Transverse colon (tissue), 4 donors: ENCODE data around the gene UBE2L3. TPM values are rescaled to one million over a fixed set of nuclear protein-coding genes. Genes with fewer than 3 reads are reported as not detected.
"Not testable (repeated sequence)": the region's sequence is repeated elsewhere in the genome, so short reads cannot be mapped to it uniquely, and the experiment has no call there.

ENCODE experiments used
- DNase-seq: peaks from one replicate; pipeline ENCODE4 v3.0.0-alpha.2; 2019
- H3K27ac ChIP-seq, 4 donors: fragments of 200-600 bp; sonication (generic); 2 replicates each; pipeline ENCODE4 v1.5.1; 2016 to 2018; ENCODE audit warnings: inconsistent platforms in 4 of 4
- H3K27me3 ChIP-seq: fragments of 200-600 bp; sonication (generic); 2 replicates; pipeline ENCODE4 v1.5.1; 2017; ENCODE audit warnings: inconsistent platforms
- H3K36me3 ChIP-seq, 4 donors: fragments of 200-600 bp; sonication (generic); 2 replicates each; pipeline ENCODE4 v1.5.1; 2017 to 2019; ENCODE audit warnings: inconsistent platforms in 4 of 4
- H3K4me1 ChIP-seq, 4 donors: fragments of 200-600 bp; sonication (generic); 2 replicates each; pipeline ENCODE4 v1.5.1; 2017 to 2020; ENCODE audit warnings: inconsistent platforms in 4 of 4
- H3K4me3 ChIP-seq, 4 donors: fragments of 200-600 bp; sonication (generic); 1 replicate in 1 of 4; 2 replicates in 3 of 4; pipeline versions ENCODE4 v1.5.1 to v1.6.1; 2017 to 2019; ENCODE audit warnings: inconsistent platforms in 4 of 4
- H3K9me3 ChIP-seq, 2 donors: fragments of 200-600 bp; sonication (generic); 2 replicates each; pipeline ENCODE4 v1.5.1; 2017 to 2019; ENCODE audit warnings: inconsistent platforms in 2 of 2
- EP300 ChIP-seq: sonication (generic); formaldehyde crosslinking; IDR thresholded peaks from one replicate; pipeline ENCODE4 v1.6.1; 2017; ENCODE audit warnings: antibody characterized with exemption, low read depth
- POLR2A ChIP-seq: fragments of 450-650 bp; IDR thresholded peaks from one replicate; pipeline ENCODE4 v1.6.1; 2016; ENCODE audit warnings: antibody characterized with exemption, mild to moderate bottlenecking, moderate library complexity
- POLR2AphosphoS5 ChIP-seq, 3 donors: sonication (generic); formaldehyde crosslinking; IDR thresholded peaks; one replicate each; pipeline ENCODE4 v1.6.1; 2016; ENCODE audit warnings: antibody characterized with exemption in 3 of 3
- WGBS, 2 donors: methylation state at CpG; one replicate each; pipeline ENCODE4 v1.1.5; 2018; ENCODE audit warnings: low coverage in 1 of 2; 5-methylcytosine and 5-hydroxymethylcytosine counted together
- in situ Hi-C, 4 donors: fragments of 200-750 bp; cut with MboI; loops; one replicate each; pipeline versions ENCODE4 v1.15.0 to v1.15.1; 2017; ENCODE audit warnings: low sequenced_read_pairs in 3 of 4, low pct_ligation_motif_present in 1 of 4, low pct_unique_long_range_greater_than_20kb in 1 of 4
- intact Hi-C: fragments of 100-400 bp; cut with DNase I; formaldehyde crosslinking; loops from one replicate; pipeline ENCODE4 v1.15.1; 2023; ENCODE audit warnings: low total_unique reads
- total RNA-seq, 4 donors: library from RNA; depleted of rRNA; stranded (reverse); fragments of >200 nt; gene quantifications; one replicate each; pipeline ENCODE4 v1.1.0, GENCODE V29; 2016
- TF ChIP-seq, protein P1 (sequence below), 5 experiments: fragments of 200-600 bp in 3 of 5; fragments of 450-650 bp in 2 of 5; sonication (generic) in 3 of 5; IDR thresholded peaks; 1 replicate in 2 of 5; 2 replicates in 3 of 5; pipeline ENCODE4 v1.5.1; 2016 to 2017; ENCODE audit warnings: antibody characterized with exemption in 5 of 5, inconsistent platforms in 3 of 5, mild to moderate bottlenecking in 2 of 5, moderate library complexity in 1 of 5

The UBE2L3 gene
- total RNA-seq, 4 donors from 2014 or later, result 21.9 to 48.7 (median 33.5) TPM

DNA sequence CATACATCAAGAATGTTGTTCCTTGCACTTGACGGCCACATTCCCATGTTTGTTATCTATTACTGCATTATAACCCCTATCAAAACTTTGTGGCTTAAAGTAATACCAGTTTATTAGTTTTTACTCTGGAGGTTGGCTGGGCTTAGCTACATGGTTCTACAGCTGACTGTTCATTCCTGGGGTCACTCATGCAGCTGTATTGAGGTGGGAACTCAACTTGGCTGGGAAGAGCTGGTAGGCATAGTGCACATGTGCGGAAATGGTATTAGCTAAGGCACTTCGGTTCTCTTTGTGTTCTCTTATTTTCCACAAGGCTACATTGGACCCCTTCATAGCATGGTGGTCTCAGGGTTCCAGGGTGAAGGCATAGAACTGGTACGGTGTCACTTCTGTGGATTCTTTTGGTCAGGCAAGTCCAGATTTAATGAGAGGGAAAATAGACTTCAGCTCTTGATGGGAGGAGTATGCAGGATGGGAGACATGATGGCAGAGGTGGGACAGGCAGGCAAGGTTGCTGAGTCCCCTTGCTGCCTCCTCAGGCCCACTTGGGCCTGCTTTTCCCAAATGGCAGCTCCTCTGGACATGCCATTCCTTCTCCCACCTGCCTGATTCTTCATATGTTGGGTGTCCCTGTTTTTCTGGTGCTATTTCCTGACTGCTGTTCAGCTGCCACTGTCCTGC, 46.2 kb downstream of the UBE2L3 start:
- TF ChIP-seq, protein P1, sequence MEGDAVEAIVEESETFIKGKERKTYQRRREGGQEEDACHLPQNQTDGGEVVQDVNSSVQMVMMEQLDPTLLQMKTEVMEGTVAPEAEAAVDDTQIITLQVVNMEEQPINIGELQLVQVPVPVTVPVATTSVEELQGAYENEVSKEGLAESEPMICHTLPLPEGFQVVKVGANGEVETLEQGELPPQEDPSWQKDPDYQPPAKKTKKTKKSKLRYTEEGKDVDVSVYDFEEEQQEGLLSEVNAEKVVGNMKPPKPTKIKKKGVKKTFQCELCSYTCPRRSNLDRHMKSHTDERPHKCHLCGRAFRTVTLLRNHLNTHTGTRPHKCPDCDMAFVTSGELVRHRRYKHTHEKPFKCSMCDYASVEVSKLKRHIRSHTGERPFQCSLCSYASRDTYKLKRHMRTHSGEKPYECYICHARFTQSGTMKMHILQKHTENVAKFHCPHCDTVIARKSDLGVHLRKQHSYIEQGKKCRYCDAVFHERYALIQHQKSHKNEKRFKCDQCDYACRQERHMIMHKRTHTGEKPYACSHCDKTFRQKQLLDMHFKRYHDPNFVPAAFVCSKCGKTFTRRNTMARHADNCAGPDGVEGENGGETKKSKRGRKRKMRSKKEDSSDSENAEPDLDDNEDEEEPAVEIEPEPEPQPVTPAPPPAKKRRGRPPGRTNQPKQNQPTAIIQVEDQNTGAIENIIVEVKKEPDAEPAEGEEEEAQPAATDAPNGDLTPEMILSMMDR (IDR thresholded peaks at IDR 0.05), result no peak
- no peak for TF ChIP-seq POLR2AphosphoS5 (IDR thresholded peaks at IDR 0.05)
- no peak for TF ChIP-seq EP300
- TF ChIP-seq POLR2A, result no peak
- intact Hi-C loops, result no loop called here
- WGBS, 2 donors, result 96 to 100% methylated on average over 3 to 4 of the region's 4 CpGs
- Histone ChIP-seq H3K9me3 (no peaks in the 10 kb centered on the region), H3K4me1 (peaks cover 0 to 6% (median 0%) of the 10 kb centered on the region in 4 donors), H3K4me3 (no peak overlapping the region), H3K27me3 (no peaks in the 10 kb centered on the region), H3K27ac (no peak overlapping the region), H3K36me3 (peaks cover 0 to 24% (median 5%) of the 10 kb centered on the region in 4 donors)
- in situ Hi-C loops, result no loop called here
- DNase-seq, result no peak

DNA sequence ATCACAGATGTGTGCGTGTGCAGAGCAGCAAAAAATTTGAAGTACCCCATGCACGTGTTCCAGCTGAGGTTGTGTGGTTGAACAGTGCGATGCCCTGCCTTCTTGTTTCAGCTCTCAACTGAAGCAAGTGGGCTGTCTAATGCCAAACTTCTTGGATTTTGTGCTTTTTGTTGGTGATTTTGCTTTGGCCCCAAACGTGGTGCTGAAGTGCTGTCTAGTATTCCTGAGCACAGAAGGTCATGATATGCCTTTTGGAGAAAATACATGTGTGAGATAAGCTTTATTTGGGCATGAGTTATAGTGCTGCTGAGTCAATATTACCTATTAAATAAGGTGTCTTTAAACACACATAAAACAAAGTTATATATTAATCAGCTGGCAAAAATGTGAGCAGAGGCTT, 48.2 kb downstream of the UBE2L3 start:
- WGBS, 2 donors, result 61 to 75% methylated on average over 4 of the region's 4 CpGs
- H3K27me3 ChIP-seq, result no peaks in the 10 kb centered on the region
- H3K27ac ChIP-seq, result no peak overlapping the region
- H3K4me3 ChIP-seq, result no peak overlapping the region
- H3K9me3 ChIP-seq, result no peaks in the 10 kb centered on the region
- in situ Hi-C loops (no loop called here), intact Hi-C loops (no loop called here)
- DNase-seq, result no peak
- H3K36me3 ChIP-seq, result peaks cover 0 to 24% (median 4%) of the 10 kb centered on the region in 4 donors
- TF ChIP-seq, protein P1 (IDR thresholded peaks at IDR 0.05), result no peak
- TF ChIP-seq EP300 (no peak), POLR2A (no peak), POLR2AphosphoS5 (IDR thresholded peaks at IDR 0.05) (no peak)
- H3K4me1 ChIP-seq, result peaks cover 0 to 6% (median 0%) of the 10 kb centered on the region in 4 donors

DNA sequence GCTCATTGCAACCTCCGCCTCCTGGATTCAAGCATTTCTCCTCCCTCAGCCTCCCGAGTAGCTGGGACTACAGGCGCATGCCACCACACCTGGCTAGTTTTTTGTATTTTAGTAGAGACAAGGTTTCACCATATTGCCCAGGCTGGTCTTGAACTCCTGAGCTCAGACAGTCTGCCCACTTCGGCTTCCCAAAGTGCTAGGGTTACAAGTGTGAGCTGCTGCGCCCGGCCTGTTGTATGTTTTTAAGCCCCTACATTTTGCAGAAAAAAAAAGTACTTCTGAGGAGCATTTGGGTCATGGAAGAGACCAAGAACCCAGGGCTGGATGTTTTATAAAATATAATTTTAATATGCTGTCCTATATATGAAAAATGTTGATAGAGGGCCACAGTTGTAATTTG, 49.8 kb downstream of the UBE2L3 start:
- Histone ChIP-seq H3K36me3 (peaks cover 0 to 11% (median 0%) of the 10 kb centered on the region in 4 donors), H3K4me1 (peaks cover 0 to 18% (median 0%) of the 10 kb centered on the region in 4 donors)
- DNase-seq, H3K27me3 ChIP-seq, in situ Hi-C loops, H3K4me3 ChIP-seq, intact Hi-C loops, H3K9me3 ChIP-seq, H3K27ac ChIP-seq: not testable (repeated sequence)
- WGBS, 2 donors, result 85 to 94% methylated on average over 5 to 6 of the region's 6 CpGs

DNA sequence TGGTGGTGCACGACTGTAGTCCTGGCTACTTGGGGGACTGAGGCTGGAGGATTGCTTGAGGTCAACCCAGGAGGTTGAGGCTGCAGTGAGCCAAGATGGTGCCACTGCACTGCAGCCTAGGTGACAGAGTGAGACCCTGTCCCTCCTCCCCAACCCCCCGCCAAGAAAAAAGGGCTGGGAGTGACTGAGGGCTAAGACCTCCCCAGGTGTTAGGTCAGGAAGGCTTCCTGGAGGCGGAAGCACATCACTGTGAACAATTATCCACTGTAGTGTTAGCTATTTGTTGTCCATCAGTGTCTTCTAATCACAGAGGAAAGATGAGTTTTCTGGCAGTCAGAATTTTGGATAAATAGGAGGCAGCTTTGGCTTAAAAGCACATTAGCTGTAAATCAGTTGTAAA, 53.5 kb downstream of the UBE2L3 start:
- H3K27me3 ChIP-seq, result no peaks in the 10 kb centered on the region
- H3K4me3 ChIP-seq, result no peak overlapping the region
- peaks cover 0 to 4% (median 1%) of the 10 kb centered on the region in 4 donors for H3K36me3 ChIP-seq
- no peaks in the 10 kb centered on the region for H3K9me3 ChIP-seq
- WGBS, 2 donors, result 95% methylated on average over 3 of the region's 3 CpGs; no CpG with 5 or more reads in 1 of the 2 donors
- H3K27ac ChIP-seq, result no peak overlapping the region
- in situ Hi-C loops (no loop called here), intact Hi-C loops (no loop called here)
- H3K4me1 ChIP-seq, result peaks cover 0 to 28% (median 5%) of the 10 kb centered on the region in 4 donors
- DNase-seq, result no peak
- TF ChIP-seq POLR2AphosphoS5 (IDR thresholded peaks at IDR 0.05), result no peak
- TF ChIP-seq, protein P1 (IDR thresholded peaks at IDR 0.05), result no peak
- TF ChIP-seq EP300, result no peak
- no peak for TF ChIP-seq POLR2A
